HL-60/S4 treated with phorbol 12-myristate 13-acetate at 8.2 ng/mL for 4 days and 3 days (cell line): ENCODE measurements around the gene NDUFAF2.
"Not testable (repeated sequence)": the region's sequence is repeated elsewhere in the genome, so short reads cannot be mapped to it uniquely, and the experiment has no call there.

ENCODE experiments used
- in situ Hi-C: fragments of 300-500 bp; cut with MboI; formaldehyde crosslinking; loops from 2 replicates; pipeline ENCODE4 v1.15.0; 2022; ENCODE audit warnings: low sequenced_read_pairs

Gene NDUFAF2

GRCh38 chr5:61167382-61167781 is 222.4 kb downstream of the NDUFAF2 start:
- in situ Hi-C loops, result no loop called here

DNA sequence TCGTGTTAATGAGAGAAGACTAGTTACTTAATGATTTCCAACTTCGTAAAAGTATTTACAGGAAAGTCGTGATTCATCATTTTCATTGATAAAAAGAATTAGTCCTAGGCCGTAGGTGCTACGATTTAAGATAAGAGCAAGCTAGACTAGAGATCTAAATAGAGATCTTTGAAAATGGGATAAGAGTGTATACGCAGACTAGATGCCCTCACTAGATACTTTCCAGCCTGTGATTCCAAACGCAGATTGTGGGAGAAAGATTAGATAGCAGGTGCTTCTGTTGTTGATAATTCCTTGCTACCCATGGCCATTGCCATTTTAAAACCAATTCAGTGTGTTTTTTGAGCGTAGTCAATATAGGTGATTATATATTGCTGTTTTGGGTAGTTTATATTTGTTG is 223.9 kb downstream of the NDUFAF2 start:
- in situ Hi-C loops, result no loop called here

- in situ Hi-C loops, result no loop called here
Observed at GRCh38 chr5:61171479-61171878, 226.5 kb downstream of the NDUFAF2 start.

DNA sequence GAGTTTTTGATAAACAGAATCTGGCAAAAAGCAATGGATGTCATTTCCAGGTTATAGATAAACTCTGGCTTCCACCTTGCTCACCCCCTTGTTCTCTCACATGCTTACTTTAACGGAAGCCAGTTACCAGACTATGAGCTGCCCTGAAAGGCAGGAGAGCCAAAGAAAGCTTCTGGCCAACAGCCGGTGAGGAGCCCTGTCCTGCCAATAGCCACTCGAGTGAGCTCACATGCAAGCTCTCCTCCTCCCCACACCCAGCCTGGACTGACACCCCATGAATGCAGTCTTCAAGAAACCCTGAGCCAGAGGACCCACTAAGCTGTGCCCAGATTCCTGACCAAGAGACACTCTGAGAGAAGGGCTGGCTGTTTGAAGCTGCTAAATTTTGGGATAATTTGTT is 231.6 kb downstream of the NDUFAF2 start:
- in situ Hi-C loops, result no loop called here

GRCh38 chr5:61177070-61177469 is 232.1 kb downstream of the NDUFAF2 start:
- in situ Hi-C loops, result no loop called here

GRCh38 chr5:61177716-61178115 is 232.7 kb downstream of the NDUFAF2 start:
- in situ Hi-C loops, result no loop called here

DNA sequence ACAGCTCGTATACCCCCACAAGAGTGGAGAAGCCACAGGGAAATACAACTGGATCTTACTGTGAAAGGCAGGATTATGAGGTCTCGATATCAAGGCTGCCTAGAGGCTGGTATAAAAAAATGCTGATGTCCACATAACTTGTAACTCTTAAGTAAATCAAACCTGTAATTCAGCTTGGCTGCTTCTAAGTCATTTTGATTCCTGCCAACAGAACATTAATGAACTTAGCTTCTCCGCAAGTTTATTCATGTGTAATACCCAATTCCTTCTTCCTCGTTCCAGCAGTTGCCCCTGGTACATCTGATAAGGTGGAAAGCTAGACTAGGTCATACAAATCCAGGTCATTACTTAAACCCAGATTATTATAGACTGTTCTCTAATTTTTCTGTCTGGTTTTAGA is 233.7 kb downstream of the NDUFAF2 start:
- in situ Hi-C loops, result no loop called here

- in situ Hi-C loops, result no loop called here
Observed at GRCh38 chr5:61180886-61181285, 235.9 kb downstream of the NDUFAF2 start.

DNA sequence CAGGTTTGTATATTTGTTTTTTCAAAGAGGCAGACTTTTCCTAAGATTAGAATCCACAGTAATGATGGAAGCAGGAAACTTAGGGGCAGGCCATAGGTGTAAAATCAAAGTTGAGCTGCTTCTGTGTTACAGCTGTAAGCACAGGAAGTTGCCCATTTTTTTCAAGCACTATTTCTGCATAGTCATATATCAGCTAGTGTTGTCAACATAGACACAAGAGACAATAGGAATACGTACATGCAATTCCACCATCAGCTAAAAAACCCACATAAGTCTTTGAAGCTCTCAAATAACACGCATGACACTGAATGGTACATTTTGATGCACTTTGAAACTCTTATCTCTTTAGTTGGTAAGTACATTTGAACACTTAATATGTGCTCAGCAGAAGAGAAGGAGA is 237.4 kb downstream of the NDUFAF2 start:
- in situ Hi-C loops, result no loop called here

DNA sequence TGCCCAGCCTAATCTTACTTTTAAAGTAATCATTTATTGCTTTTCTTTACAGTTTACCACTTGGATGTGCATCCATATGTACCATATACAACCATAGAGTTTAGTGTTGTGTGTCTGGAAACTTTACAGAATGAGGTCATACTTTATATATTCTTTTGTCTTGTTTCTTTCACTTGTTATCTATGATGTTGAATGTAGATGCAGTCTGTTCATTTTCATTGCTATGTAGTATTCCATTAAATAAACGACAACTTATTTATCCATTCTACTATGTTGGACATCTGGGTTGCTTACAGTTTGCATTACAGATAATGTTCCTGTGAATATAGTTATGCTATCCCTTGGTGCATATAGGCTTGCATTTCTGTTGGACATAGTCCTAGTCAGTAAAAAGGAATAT is 238.5 kb downstream of the NDUFAF2 start:
- in situ Hi-C loops, result no loop called here

DNA sequence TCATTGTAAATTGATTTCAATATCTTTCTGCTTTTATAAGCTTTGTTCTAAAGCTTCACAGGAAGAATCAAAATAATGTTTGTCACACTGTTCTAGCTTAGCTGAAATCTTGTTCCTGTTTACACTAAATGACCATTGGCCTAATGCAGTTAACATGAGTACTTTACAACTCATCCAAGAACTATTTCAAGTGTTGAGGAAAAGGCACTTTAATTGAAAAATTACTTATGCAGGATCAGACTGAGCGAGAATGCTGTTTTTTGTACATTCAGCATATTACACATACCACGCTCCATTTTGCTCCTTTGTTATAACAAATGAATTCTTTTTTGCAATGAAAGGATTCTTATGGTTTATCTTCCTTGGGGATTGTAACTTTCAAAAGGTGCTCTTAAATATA is 239.7 kb downstream of the NDUFAF2 start:
- in situ Hi-C loops, result no loop called here

- in situ Hi-C loops, result no loop called here
Observed at GRCh38 chr5:61186634-61187033, 241.6 kb downstream of the NDUFAF2 start.

GRCh38 chr5:61187352-61187751 is 242.3 kb downstream of the NDUFAF2 start:
- in situ Hi-C loops, result not testable (repeated sequence)

DNA sequence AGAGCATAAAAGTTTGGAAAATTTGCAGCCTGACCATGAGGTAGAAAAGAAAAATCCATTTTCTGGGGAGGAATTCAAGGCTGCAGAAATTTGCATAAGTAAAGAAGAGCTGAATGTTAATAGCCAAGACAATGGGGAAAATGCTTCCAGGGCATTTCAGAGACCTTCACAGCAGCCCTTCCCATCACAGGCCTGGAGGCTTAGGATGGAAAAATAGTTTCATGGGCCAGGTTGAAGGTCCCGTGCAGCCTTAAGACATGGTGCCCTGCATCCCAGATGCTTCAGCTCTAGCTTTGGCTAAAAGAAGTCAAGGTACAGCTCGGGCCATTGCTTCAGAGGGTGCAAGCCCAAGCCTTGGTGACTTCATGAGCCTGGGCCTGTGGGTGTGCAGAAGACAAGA is 242.8 kb downstream of the NDUFAF2 start:
- in situ Hi-C loops, result not testable (repeated sequence)

- in situ Hi-C loops, result no loop called here
Observed at GRCh38 chr5:61198606-61199005, 253.6 kb downstream of the NDUFAF2 start.

- in situ Hi-C loops, result no loop called here
Observed at GRCh38 chr5:61200582-61201155, 255.7 kb downstream of the NDUFAF2 start.

DNA sequence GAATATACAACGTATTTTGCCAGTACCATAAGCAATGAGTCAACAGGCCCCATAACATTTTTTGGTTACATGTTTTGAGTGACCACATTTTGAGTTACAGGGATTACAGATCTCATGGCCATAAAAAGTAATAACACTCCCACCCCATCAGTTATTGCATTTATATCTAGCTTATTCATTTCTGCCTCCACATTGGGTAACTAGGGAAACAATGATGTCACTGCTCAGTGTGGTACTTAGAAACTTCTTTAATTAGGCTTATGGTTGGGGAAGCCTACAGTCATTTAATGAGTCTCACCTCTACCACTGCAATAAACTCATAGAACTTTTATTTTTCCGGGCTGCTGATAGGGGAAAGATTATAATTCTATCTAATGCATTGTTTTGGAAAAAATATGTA is 257.2 kb downstream of the NDUFAF2 start:
- in situ Hi-C loops, result no loop called here
